GM23338 (cell line): Measurements from ENCODE around the gene AEBP2. TPM values are rescaled to one million over a fixed set of nuclear protein-coding genes. Genes with fewer than 3 reads are reported as not detected.
A peak's percentile ranks its signal among the peaks of the same experiment; 100 is the strongest.

Experiments used
- ATAC-seq: fragments of 200-7000 bp; cut with Tn5 transposase; 3 replicates; pipeline ENCODE4 v1.9.1; 2020
- DNase-seq: peaks from one replicate; pipeline ENCODE4 v3.0.0-alpha.2; 2015; ENCODE audit warnings: low spot score
- H2AFZ ChIP-seq: fragments of 200-600 bp; sonication (generic); 2 replicates; pipeline ENCODE4 v1.8.0; 2016; ENCODE audit warnings: antibody characterized with exemption, mild to moderate bottlenecking, moderate library complexity
- H3F3A ChIP-seq: fragments of 200-600 bp; sonication (generic); replicated peaks from 2 replicates; pipeline ENCODE4 v1.8.0; 2017; ENCODE audit warnings: antibody characterized with exemption, mixed run types, low read depth
- H3K27ac ChIP-seq: fragments of 200-600 bp; sonication (generic); 2 replicates; pipeline ENCODE4 v1.6.1; 2016; ENCODE audit warnings: low read depth
- H3K27me3 ChIP-seq: fragments of 200-600 bp; sonication (generic); 2 replicates; pipeline ENCODE4 v1.8.0; 2016; ENCODE audit warnings: mild to moderate bottlenecking, mixed run types, moderate library complexity; ENCODE audit not compliant: insufficient read depth
- H3K36me3 ChIP-seq: fragments of 200-600 bp; sonication (generic); 2 replicates; pipeline ENCODE4 v1.8.0; 2016; ENCODE audit warnings: mild to moderate bottlenecking; ENCODE audit not compliant: insufficient read depth
- H3K4me1 ChIP-seq: fragments of 200-600 bp; sonication (generic); 2 replicates; pipeline ENCODE4 v1.8.0; 2016; ENCODE audit warnings: mild to moderate bottlenecking, moderate library complexity; ENCODE audit not compliant: insufficient read depth
- H3K4me2 ChIP-seq: fragments of 200-600 bp; sonication (generic); 2 replicates; pipeline ENCODE4 v1.7.1; 2017; ENCODE audit warnings: mixed run types
- H3K4me3 ChIP-seq: fragments of 200-600 bp; sonication (generic); 2 replicates; pipeline ENCODE4 v1.6.1; 2016; ENCODE audit warnings: mixed run types
- H3K79me2 ChIP-seq: fragments of 200-600 bp; sonication (generic); replicated peaks from 2 replicates; pipeline ENCODE4 v1.8.0; 2017; ENCODE audit warnings: mild to moderate bottlenecking; ENCODE audit not compliant: insufficient read depth
- H3K9me2 ChIP-seq: fragments of 200-600 bp; sonication (generic); 2 replicates; pipeline ENCODE4 v1.8.0; 2017; ENCODE audit not compliant: insufficient read depth
- H4K20me1 ChIP-seq: fragments of 200-600 bp; sonication (generic); replicated peaks from 2 replicates; pipeline ENCODE4 v1.8.0; 2017; ENCODE audit warnings: mild to moderate bottlenecking; ENCODE audit not compliant: insufficient read depth
- H3K27ac Mint-ChIP-seq: 2 replicates; pipeline ENCODE4 v1.8.0; 2020; ENCODE audit warnings: inconsistent platforms, mild to moderate bottlenecking, moderate library complexity, mixed read lengths
- H3K27me3 Mint-ChIP-seq: 3 replicates; pipeline ENCODE4 v1.8.0; 2022; ENCODE audit warnings: low read depth, mild to moderate bottlenecking, moderate library complexity, mixed read lengths, inconsistent platforms; ENCODE audit not compliant: insufficient read depth, poor library complexity
- H3K36me3 Mint-ChIP-seq: 3 replicates; pipeline ENCODE4 v1.8.0; 2021; ENCODE audit warnings: low read depth, mild to moderate bottlenecking, inconsistent platforms, moderate library complexity, mixed read lengths
- H3K4me1 Mint-ChIP-seq: 3 replicates; pipeline ENCODE4 v1.8.0; 2020; ENCODE audit warnings: mild to moderate bottlenecking, inconsistent platforms, mixed read lengths
- H3K4me3 Mint-ChIP-seq: 3 replicates; pipeline ENCODE4 v1.8.0; 2021; ENCODE audit warnings: moderate library complexity, mild to moderate bottlenecking, inconsistent platforms, mixed read lengths
- H3K9me3 Mint-ChIP-seq: 3 replicates; pipeline ENCODE4 v1.8.0; 2020; ENCODE audit warnings: moderate library complexity, mild to moderate bottlenecking, inconsistent platforms, mixed read lengths
- CREB1 ChIP-seq: fragments of 250-450 bp; sonication (Bioruptor Pico); IDR thresholded peaks from 2 replicates; pipeline ENCODE4 v1.5.0; 2020; ENCODE audit warnings: low read depth, mild to moderate bottlenecking, moderate library complexity
- ETS1 ChIP-seq: IDR thresholded peaks from 2 replicates; pipeline ENCODE4 v1.6.1; 2016; ENCODE audit warnings: antibody characterized with exemption
- EZH2 ChIP-seq: fragments of 200-600 bp; sonication (generic); IDR thresholded peaks from one replicate; pipeline ENCODE4 v1.8.0; 2017; ENCODE audit warnings: antibody characterized with exemption, mild to moderate bottlenecking, low read depth; ENCODE audit not compliant: unreplicated experiment
- JUNB ChIP-seq: IDR thresholded peaks from one replicate; pipeline ENCODE4 v1.6.1; 2016; ENCODE audit warnings: antibody characterized with exemption; ENCODE audit not compliant: unreplicated experiment
- NANOG ChIP-seq: IDR thresholded peaks from 2 replicates; pipeline ENCODE4 v1.6.1; 2016; ENCODE audit warnings: antibody characterized with exemption, borderline replicate concordance
- POLR2AphosphoS5 ChIP-seq: IDR thresholded peaks from 2 replicates; pipeline ENCODE4 v1.6.1; 2016; ENCODE audit warnings: antibody characterized with exemption, low read depth
- STAT1 ChIP-seq: IDR thresholded peaks from one replicate; pipeline ENCODE4 v1.6.1; 2016; ENCODE audit warnings: antibody characterized with exemption; ENCODE audit not compliant: unreplicated experiment
- ZNF114 ChIP-seq: fragments of 250-450 bp; sonication (Bioruptor Pico); IDR thresholded peaks from 2 replicates; pipeline ENCODE4 v1.5.0; 2020; ENCODE audit warnings: mild to moderate bottlenecking, moderate library complexity
- ZNF331 ChIP-seq: fragments of 250-450 bp; sonication (Bioruptor Pico); IDR thresholded peaks from 2 replicates; pipeline ENCODE4 v1.5.0; 2020; ENCODE audit warnings: low read depth, mild to moderate bottlenecking, moderate library complexity
- polyA plus RNA-seq: library from polyadenylated mRNA; unstranded; fragments of >200 nt; fragmentation: Nextera tagmentation; extraction: Ambion mirVana; gene quantifications from 2 replicates; pipeline ENCODE4 v1.2.1, GENCODE V29; 2016
- total RNA-seq: library from RNA; depleted of rRNA; stranded (reverse); fragments of >200 nt; shearing (Covaris generic); gene quantifications from 2 replicates; pipeline ENCODE4 v1.2.3, GENCODE V29; 2014
- TF ChIP-seq, protein P1 (sequence below), 2 experiments: fragments of 200-600 bp in 1 of 2; sonication (generic) in 1 of 2; conservative IDR thresholded peaks; 2 replicates each; pipeline versions ENCODE4 v1.5.1 to v1.6.1; 2016 to 2017; ENCODE audit warnings: antibody characterized with exemption in 2 of 2, low read depth in 2 of 2, mild to moderate bottlenecking in 2 of 2, moderate library complexity in 1 of 2
- TF ChIP-seq, protein P2 (sequence below): fragments of 250-450 bp; sonication (Bioruptor Pico); IDR thresholded peaks from 2 replicates; pipeline ENCODE4 v1.5.0; 2020; ENCODE audit warnings: mild to moderate bottlenecking, moderate library complexity
- TF ChIP-seq, protein P3 (sequence below): IDR thresholded peaks from one replicate; pipeline ENCODE4 v1.6.1; 2018; ENCODE audit warnings: antibody characterized with exemption; ENCODE audit not compliant: unreplicated experiment

The AEBP2 gene
- total and polyA plus RNA-seq, 2 experiments from 2014 or later: 39.3 to 48.1 TPM

- Histone ChIP-seq H3K9me2 (no peaks in the 10 kb centered on the region), H2AFZ (peak overlapping the region; percentile 38; the same call in 1 of the 2 replicates), H3K36me3 (no peaks in the 10 kb centered on the region), H3K4me3 (no peak overlapping the region), H3K27me3 (no peaks in the 10 kb centered on the region), H3K4me2 (no peak overlapping the region), H3K4me1 (no peaks in the 10 kb centered on the region; the same call in 1 of the 2 replicates), H3K27ac (no peak overlapping the region), H4K20me1 (no peaks in the 10 kb centered on the region), H3F3A (no peaks in the 10 kb centered on the region), H3K79me2 (no peaks in the 10 kb centered on the region)
- Mint-ChIP-seq H3K27me3 (no peaks in the 10 kb centered on the region), H3K9me3 (no peaks in the 10 kb centered on the region), H3K4me3 (no peak overlapping the region), H3K4me1 (peaks cover 4% of the 10 kb centered on the region; the same call in 2 of the 3 replicates), H3K27ac (no peak overlapping the region), H3K36me3 (no peaks in the 10 kb centered on the region)
- TF ChIP-seq, protein P1, sequence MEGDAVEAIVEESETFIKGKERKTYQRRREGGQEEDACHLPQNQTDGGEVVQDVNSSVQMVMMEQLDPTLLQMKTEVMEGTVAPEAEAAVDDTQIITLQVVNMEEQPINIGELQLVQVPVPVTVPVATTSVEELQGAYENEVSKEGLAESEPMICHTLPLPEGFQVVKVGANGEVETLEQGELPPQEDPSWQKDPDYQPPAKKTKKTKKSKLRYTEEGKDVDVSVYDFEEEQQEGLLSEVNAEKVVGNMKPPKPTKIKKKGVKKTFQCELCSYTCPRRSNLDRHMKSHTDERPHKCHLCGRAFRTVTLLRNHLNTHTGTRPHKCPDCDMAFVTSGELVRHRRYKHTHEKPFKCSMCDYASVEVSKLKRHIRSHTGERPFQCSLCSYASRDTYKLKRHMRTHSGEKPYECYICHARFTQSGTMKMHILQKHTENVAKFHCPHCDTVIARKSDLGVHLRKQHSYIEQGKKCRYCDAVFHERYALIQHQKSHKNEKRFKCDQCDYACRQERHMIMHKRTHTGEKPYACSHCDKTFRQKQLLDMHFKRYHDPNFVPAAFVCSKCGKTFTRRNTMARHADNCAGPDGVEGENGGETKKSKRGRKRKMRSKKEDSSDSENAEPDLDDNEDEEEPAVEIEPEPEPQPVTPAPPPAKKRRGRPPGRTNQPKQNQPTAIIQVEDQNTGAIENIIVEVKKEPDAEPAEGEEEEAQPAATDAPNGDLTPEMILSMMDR (conservative IDR thresholded peaks at IDR 0.05; ENCODE audit: low read depth in 2 of 2): no peak
- no peak for TF ChIP-seq EZH2
- TF ChIP-seq NANOG: no peak
- no peak for TF ChIP-seq POLR2AphosphoS5
- no peak for TF ChIP-seq JUNB
- TF ChIP-seq, protein P2, sequence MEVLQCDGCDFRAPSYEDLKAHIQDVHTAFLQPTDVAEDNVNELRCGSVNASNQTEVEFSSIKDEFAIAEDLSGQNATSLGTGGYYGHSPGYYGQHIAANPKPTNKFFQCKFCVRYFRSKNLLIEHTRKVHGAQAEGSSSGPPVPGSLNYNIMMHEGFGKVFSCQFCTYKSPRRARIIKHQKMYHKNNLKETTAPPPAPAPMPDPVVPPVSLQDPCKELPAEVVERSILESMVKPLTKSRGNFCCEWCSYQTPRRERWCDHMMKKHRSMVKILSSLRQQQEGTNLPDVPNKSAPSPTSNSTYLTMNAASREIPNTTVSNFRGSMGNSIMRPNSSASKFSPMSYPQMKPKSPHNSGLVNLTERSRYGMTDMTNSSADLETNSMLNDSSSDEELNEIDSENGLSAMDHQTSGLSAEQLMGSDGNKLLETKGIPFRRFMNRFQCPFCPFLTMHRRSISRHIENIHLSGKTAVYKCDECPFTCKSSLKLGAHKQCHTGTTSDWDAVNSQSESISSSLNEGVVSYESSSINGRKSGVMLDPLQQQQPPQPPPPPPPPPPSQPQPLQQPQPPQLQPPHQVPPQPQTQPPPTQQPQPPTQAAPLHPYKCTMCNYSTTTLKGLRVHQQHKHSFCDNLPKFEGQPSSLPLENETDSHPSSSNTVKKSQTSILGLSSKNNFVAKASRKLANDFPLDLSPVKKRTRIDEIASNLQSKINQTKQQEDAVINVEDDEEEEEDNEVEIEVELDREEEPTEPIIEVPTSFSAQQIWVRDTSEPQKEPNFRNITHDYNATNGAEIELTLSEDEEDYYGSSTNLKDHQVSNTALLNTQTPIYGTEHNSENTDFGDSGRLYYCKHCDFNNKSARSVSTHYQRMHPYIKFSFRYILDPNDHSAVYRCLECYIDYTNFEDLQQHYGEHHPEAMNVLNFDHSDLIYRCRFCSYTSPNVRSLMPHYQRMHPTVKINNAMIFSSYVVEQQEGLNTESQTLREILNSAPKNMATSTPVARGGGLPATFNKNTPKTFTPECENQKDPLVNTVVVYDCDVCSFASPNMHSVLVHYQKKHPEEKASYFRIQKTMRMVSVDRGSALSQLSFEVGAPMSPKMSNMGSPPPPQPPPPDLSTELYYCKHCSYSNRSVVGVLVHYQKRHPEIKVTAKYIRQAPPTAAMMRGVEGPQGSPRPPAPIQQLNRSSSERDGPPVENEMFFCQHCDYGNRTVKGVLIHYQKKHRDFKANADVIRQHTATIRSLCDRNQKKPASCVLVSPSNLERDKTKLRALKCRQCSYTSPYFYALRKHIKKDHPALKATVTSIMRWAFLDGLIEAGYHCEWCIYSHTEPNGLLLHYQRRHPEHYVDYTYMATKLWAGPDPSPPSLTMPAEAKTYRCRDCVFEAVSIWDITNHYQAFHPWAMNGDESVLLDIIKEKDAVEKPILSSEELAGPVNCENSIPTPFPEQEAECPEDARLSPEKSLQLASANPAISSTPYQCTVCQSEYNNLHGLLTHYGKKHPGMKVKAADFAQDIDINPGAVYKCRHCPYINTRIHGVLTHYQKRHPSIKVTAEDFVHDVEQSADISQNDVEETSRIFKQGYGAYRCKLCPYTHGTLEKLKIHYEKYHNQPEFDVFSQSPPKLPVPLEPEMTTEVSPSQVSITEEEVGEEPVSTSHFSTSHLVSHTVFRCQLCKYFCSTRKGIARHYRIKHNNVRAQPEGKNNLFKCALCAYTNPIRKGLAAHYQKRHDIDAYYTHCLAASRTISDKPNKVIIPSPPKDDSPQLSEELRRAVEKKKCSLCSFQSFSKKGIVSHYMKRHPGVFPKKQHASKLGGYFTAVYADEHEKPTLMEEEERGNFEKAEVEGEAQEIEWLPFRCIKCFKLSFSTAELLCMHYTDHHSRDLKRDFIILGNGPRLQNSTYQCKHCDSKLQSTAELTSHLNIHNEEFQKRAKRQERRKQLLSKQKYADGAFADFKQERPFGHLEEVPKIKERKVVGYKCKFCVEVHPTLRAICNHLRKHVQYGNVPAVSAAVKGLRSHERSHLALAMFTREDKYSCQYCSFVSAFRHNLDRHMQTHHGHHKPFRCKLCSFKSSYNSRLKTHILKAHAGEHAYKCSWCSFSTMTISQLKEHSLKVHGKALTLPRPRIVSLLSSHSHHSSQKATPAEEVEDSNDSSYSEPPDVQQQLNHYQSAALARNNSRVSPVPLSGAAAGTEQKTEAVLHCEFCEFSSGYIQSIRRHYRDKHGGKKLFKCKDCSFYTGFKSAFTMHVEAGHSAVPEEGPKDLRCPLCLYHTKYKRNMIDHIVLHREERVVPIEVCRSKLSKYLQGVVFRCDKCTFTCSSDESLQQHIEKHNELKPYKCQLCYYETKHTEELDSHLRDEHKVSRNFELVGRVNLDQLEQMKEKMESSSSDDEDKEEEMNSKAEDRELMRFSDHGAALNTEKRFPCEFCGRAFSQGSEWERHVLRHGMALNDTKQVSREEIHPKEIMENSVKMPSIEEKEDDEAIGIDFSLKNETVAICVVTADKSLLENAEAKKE (CRISPR knock-in tag): no peak
- TF ChIP-seq ZNF114 (CRISPR knock-in tag): no peak
- TF ChIP-seq, protein P3, sequence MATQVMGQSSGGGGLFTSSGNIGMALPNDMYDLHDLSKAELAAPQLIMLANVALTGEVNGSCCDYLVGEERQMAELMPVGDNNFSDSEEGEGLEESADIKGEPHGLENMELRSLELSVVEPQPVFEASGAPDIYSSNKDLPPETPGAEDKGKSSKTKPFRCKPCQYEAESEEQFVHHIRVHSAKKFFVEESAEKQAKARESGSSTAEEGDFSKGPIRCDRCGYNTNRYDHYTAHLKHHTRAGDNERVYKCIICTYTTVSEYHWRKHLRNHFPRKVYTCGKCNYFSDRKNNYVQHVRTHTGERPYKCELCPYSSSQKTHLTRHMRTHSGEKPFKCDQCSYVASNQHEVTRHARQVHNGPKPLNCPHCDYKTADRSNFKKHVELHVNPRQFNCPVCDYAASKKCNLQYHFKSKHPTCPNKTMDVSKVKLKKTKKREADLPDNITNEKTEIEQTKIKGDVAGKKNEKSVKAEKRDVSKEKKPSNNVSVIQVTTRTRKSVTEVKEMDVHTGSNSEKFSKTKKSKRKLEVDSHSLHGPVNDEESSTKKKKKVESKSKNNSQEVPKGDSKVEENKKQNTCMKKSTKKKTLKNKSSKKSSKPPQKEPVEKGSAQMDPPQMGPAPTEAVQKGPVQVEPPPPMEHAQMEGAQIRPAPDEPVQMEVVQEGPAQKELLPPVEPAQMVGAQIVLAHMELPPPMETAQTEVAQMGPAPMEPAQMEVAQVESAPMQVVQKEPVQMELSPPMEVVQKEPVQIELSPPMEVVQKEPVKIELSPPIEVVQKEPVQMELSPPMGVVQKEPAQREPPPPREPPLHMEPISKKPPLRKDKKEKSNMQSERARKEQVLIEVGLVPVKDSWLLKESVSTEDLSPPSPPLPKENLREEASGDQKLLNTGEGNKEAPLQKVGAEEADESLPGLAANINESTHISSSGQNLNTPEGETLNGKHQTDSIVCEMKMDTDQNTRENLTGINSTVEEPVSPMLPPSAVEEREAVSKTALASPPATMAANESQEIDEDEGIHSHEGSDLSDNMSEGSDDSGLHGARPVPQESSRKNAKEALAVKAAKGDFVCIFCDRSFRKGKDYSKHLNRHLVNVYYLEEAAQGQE: no peak
- TF ChIP-seq ZNF331 (CRISPR knock-in tag): no peak
- no peak for TF ChIP-seq ETS1
- TF ChIP-seq CREB1 (CRISPR knock-in tag): no peak
- TF ChIP-seq STAT1: no peak
- DNase-seq (no peak), ATAC-seq (no peak)
Observed at GRCh38 chr12:19398376-19399363, 40.6 kb upstream of the AEBP2 start.
